Gastrocnemius medialis (tissue), 4 donors: Measurements from ENCODE around the gene FARP1. TPM values are rescaled to one million over a fixed set of nuclear protein-coding genes. Genes with fewer than 3 reads are reported as not detected.

Experiments used
- ATAC-seq, 2 donors: fragments of 150-250 bp; one replicate each; pipeline ENCODE4 v1.9.1; 2016
- DNase-seq, 2 donors: peaks; one replicate each; pipeline ENCODE4 v3.0.0-alpha.2; 2019
- H3K27ac ChIP-seq, 4 donors: fragments of 200-600 bp; sonication (generic); 1 replicate in 1 of 4; 2 replicates in 3 of 4; pipeline ENCODE4 v1.5.1; 2016 to 2018; ENCODE audit warnings: mild to moderate bottlenecking in 2 of 4, moderate library complexity in 1 of 4
- H3K27me3 ChIP-seq, 3 donors: fragments of 200-600 bp; sonication (generic) in 2 of 3; 1 replicate in 1 of 3; 2 replicates in 2 of 3; pipeline versions ENCODE4 v1.5.1 to v1.6.0; 2016 to 2019; ENCODE audit warnings: mild to moderate bottlenecking in 1 of 3, moderate library complexity in 1 of 3
- H3K36me3 ChIP-seq, 2 donors: fragments of 200-600 bp; sonication (generic) in 1 of 2; one replicate each; pipeline ENCODE4 v1.5.1; 2017 to 2018
- H3K4me1 ChIP-seq, 2 donors: fragments of 200-600 bp; sonication (generic) in 1 of 2; one replicate each; pipeline ENCODE4 v1.5.1; 2016 to 2017; ENCODE audit warnings: mild to moderate bottlenecking in 2 of 2
- H3K4me3 ChIP-seq, 4 donors: fragments of 200-600 bp; sonication (generic) in 3 of 4; 1 replicate in 1 of 4; 2 replicates in 3 of 4; pipeline ENCODE4 v1.5.1; 2016 to 2019; ENCODE audit warnings: mild to moderate bottlenecking in 2 of 4
- H3K9me3 ChIP-seq, 3 donors: fragments of 200-600 bp; sonication (generic) in 2 of 3; 1 replicate in 1 of 3; 2 replicates in 2 of 3; pipeline ENCODE4 v1.5.1; 2016 to 2019
- POLR2A ChIP-seq, 2 donors: fragments of 450-650 bp; IDR thresholded peaks; one replicate each; pipeline ENCODE4 v1.6.1; 2017; ENCODE audit warnings: antibody characterized with exemption in 2 of 2, mild to moderate bottlenecking in 2 of 2, moderate library complexity in 2 of 2
- in situ Hi-C, 4 donors: fragments of 200-750 bp; cut with MboI; loops; one replicate each; pipeline versions ENCODE4 v1.15.0 to v1.8.0; 2017; ENCODE audit warnings: low sequenced_read_pairs in 4 of 4
- intact Hi-C: fragments of 100-400 bp; cut with DNase I; formaldehyde crosslinking; loops from one replicate; pipeline ENCODE4 v1.15.1; 2023; ENCODE audit warnings: low total_unique reads
- total RNA-seq, 4 donors: library from RNA; depleted of rRNA; stranded (reverse); fragments of >200 nt; gene quantifications; one replicate each; pipeline versions ENCODE4 v1.1.0 to v1.2.3, GENCODE V29; 2016
- TF ChIP-seq, protein P1 (sequence below), 5 experiments: fragments of 450-650 bp in 3 of 5; fragments of 200-600 bp in 2 of 5; sonication (generic) in 2 of 5; IDR thresholded peaks in 4 of 5; conservative IDR thresholded peaks in 1 of 5; 1 replicate in 4 of 5; 2 replicates in 1 of 5; pipeline ENCODE4 v1.5.1; 2016 to 2019; ENCODE audit warnings: antibody characterized with exemption in 5 of 5, mild to moderate bottlenecking in 3 of 5, moderate library complexity in 3 of 5

FARP1 gene
- total RNA-seq, 4 donors from 2014 or later: 3.5 to 9.8 (median 4.9) TPM

GRCh38 chr13:98289339-98289945 lies 146.5 kb downstream of the FARP1 start:
- H3K4me1 ChIP-seq: no peaks in the 10 kb centered on the region
- intact Hi-C loops (no loop called here), in situ Hi-C loops (no loop called here)
- TF ChIP-seq, protein P1, sequence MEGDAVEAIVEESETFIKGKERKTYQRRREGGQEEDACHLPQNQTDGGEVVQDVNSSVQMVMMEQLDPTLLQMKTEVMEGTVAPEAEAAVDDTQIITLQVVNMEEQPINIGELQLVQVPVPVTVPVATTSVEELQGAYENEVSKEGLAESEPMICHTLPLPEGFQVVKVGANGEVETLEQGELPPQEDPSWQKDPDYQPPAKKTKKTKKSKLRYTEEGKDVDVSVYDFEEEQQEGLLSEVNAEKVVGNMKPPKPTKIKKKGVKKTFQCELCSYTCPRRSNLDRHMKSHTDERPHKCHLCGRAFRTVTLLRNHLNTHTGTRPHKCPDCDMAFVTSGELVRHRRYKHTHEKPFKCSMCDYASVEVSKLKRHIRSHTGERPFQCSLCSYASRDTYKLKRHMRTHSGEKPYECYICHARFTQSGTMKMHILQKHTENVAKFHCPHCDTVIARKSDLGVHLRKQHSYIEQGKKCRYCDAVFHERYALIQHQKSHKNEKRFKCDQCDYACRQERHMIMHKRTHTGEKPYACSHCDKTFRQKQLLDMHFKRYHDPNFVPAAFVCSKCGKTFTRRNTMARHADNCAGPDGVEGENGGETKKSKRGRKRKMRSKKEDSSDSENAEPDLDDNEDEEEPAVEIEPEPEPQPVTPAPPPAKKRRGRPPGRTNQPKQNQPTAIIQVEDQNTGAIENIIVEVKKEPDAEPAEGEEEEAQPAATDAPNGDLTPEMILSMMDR (IDR thresholded peaks at IDR 0.05 in 4 of 5, conservative IDR thresholded peaks at IDR 0.05 in 1 of 5): no peak
- TF ChIP-seq POLR2A (IDR thresholded peaks at IDR 0.05): no peak
- H3K27ac ChIP-seq: no peak overlapping the region
- no peaks in the 10 kb centered on the region for H3K27me3 ChIP-seq
- no peaks in the 10 kb centered on the region for H3K36me3 ChIP-seq
- no peak overlapping the region for H3K4me3 ChIP-seq
- DNase-seq (no peak), ATAC-seq (no peak)
- H3K9me3 ChIP-seq: no peaks in the 10 kb centered on the region

GRCh38 chr13:98290261-98290660 lies 147.4 kb downstream of the FARP1 start:
- Histone ChIP-seq H3K27ac (no peak overlapping the region), H3K27me3 (no peaks in the 10 kb centered on the region), H3K9me3 (no peaks in the 10 kb centered on the region), H3K4me1 (no peaks in the 10 kb centered on the region), H3K4me3 (no peak overlapping the region), H3K36me3 (no peaks in the 10 kb centered on the region)
- in situ Hi-C loops: no loop called here
- intact Hi-C loops: no loop called here
- no peak for ATAC-seq
- DNase-seq: no peak
- TF ChIP-seq, protein P1 (IDR thresholded peaks at IDR 0.05 in 4 of 5, conservative IDR thresholded peaks at IDR 0.05 in 1 of 5): no peak
- TF ChIP-seq POLR2A (IDR thresholded peaks at IDR 0.05): no peak

DNA sequence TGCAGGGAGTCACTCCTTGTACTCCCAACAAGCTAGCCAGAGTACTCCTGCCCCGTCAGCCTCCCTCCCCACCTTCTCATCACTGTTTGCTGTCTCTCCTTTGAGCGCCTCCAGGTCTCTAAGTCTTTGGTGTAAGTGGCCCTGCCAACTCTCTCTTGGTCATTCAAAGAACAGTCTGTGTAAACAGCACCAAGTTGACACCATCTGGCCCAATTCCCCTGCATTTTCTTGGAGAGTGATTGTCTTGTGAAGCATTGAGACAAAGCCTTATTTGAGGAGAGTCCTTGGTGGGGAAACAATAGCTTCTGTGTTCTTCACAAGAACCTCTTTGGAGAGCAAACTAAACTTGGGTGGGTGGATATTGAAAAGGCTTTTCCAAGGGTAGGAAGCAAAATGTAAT lies 148.8 kb downstream of the FARP1 start:
- ATAC-seq: no peak

GRCh38 chr13:98293103-98293502 lies 150.2 kb downstream of the FARP1 start:
- Histone ChIP-seq H3K4me1 (no peaks in the 10 kb centered on the region), H3K27ac (no peak overlapping the region), H3K9me3 (no peaks in the 10 kb centered on the region), H3K36me3 (no peaks in the 10 kb centered on the region), H3K4me3 (no peak overlapping the region), H3K27me3 (no peaks in the 10 kb centered on the region)
- no peak for DNase-seq
- in situ Hi-C loops (no loop called here), intact Hi-C loops (no loop called here)
- TF ChIP-seq, protein P1 (IDR thresholded peaks at IDR 0.05 in 4 of 5, conservative IDR thresholded peaks at IDR 0.05 in 1 of 5): no peak
- no peak for TF ChIP-seq POLR2A (IDR thresholded peaks at IDR 0.05)
- ATAC-seq: no peak

More for the DNA sequence above, 148.8 kb downstream of the FARP1 start:
- H3K27me3 ChIP-seq: no peaks in the 10 kb centered on the region
- H3K36me3 ChIP-seq: no peaks in the 10 kb centered on the region
- H3K4me1 ChIP-seq: no peaks in the 10 kb centered on the region
- DNase-seq: no peak
- intact Hi-C loops (no loop called here), in situ Hi-C loops (no loop called here)
- H3K9me3 ChIP-seq: no peaks in the 10 kb centered on the region
- H3K4me3 ChIP-seq: no peak overlapping the region
- H3K27ac ChIP-seq: no peak overlapping the region
- TF ChIP-seq POLR2A (IDR thresholded peaks at IDR 0.05): no peak
- TF ChIP-seq, protein P1 (IDR thresholded peaks at IDR 0.05 in 4 of 5, conservative IDR thresholded peaks at IDR 0.05 in 1 of 5): no peak
